Adrenal gland (tissue), 5 donors: Measurements from ENCODE around the gene ARPC1A.

Experiments used
- POLR2A ChIP-seq, 2 donors: fragments of 450-650 bp; IDR thresholded peaks; one replicate each; pipeline ENCODE4 v1.6.1; 2017; ENCODE audit warnings: antibody characterized with exemption in 2 of 2, mild to moderate bottlenecking in 2 of 2, moderate library complexity in 1 of 2
- TF ChIP-seq, protein P1 (sequence below), 6 experiments: fragments of 450-650 bp in 4 of 6; fragments of 200-600 bp in 2 of 6; sonication (generic) in 1 of 6; IDR thresholded peaks; 1 replicate in 5 of 6; 2 replicates in 1 of 6; pipeline versions ENCODE4 v1.5.1 to v1.8.0; 2016 to 2021; ENCODE audit warnings: antibody characterized with exemption in 6 of 6, mild to moderate bottlenecking in 2 of 6, moderate library complexity in 1 of 6
- donor health status: DM: no; HTN: no; CAD: no.

DNA sequence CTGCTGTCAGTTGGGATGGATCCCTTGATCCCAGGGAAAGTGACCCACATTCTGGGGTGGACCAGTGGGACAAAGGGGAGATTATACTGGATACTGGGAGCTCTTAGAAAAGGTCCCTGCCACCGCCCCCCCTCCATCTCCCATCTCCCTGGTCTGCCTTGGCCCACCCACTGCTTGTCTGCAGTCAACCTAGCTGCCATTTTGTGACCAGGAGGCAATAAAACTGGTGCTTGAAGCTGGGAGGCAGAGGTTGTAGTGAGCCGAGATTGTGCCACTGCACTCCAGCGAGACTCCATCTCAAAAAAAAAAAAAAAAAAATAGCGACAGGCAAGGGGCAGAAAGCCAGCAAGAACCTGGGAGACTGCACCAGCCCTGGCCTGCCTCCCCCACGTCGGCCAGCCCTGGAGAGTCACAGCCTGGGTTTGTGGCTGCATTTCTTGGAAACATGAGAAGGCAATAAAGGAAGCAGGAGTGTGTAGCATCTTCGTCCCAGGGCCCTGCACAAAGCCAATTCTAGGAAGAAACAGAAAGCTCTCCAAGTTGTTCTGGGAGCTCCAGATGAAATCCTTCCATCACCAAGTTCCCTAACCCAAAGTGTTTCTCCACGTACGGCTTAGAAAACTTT, 44.2 kb downstream of the ARPC1A start:
- TF ChIP-seq, protein P1, sequence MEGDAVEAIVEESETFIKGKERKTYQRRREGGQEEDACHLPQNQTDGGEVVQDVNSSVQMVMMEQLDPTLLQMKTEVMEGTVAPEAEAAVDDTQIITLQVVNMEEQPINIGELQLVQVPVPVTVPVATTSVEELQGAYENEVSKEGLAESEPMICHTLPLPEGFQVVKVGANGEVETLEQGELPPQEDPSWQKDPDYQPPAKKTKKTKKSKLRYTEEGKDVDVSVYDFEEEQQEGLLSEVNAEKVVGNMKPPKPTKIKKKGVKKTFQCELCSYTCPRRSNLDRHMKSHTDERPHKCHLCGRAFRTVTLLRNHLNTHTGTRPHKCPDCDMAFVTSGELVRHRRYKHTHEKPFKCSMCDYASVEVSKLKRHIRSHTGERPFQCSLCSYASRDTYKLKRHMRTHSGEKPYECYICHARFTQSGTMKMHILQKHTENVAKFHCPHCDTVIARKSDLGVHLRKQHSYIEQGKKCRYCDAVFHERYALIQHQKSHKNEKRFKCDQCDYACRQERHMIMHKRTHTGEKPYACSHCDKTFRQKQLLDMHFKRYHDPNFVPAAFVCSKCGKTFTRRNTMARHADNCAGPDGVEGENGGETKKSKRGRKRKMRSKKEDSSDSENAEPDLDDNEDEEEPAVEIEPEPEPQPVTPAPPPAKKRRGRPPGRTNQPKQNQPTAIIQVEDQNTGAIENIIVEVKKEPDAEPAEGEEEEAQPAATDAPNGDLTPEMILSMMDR (IDR thresholded peaks at IDR 0.05), result no peak
- TF ChIP-seq POLR2A (IDR thresholded peaks at IDR 0.05), result no peak
